ENCODE measurements around the gene NT5C1A. TPM values are rescaled to one million over a fixed set of nuclear protein-coding genes. Genes with fewer than 3 reads are reported as not detected.

Gene NT5C1A
- total RNA-seq, 1 experiment from 2014 or later: not detected

DNA sequence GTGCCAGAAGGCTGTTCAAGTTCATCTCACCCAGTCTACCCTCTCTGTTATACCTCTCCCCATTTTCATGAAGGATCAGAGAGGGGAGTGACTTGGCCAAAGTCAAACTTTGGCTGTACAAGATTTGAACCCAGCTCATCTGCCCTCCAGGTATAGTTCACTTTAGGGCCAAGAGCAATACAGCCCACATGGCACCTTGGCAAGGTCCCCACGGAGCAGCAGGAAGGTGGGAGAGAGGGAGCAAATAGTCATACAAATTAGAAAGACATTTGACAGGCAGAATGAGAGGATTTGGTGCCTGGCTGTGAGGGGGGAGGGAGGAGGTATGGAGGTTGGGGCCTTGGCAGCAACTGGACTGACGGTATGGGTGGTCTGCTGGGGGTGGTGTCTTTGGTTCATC lies 18.3 kb upstream of the NT5C1A start:
- DNase-seq (ENCODE audit: extremely low read depth, low read depth): no peak

DNA sequence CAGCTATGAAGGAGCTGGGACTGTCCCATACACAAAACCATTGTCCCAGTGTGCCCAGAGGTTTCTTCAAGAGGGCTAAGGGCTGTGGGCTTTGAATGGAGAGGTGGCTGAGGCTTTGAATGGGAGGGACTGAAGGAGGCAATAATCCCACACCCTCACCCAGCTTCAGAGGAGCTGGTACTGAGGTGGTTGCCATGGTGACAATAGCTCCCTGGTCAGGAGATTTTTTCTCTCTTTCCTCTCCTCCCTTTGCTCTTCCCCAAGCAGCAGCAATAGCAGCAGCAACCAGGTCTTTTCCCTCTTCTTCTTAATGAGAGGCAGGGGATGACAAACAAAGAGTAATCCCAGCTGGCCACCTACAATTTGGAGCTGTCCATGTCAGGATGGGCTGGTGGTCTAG lies 17.7 kb upstream of the NT5C1A start:
- no peak for DNase-seq (ENCODE audit: extremely low read depth, low read depth)

DNA sequence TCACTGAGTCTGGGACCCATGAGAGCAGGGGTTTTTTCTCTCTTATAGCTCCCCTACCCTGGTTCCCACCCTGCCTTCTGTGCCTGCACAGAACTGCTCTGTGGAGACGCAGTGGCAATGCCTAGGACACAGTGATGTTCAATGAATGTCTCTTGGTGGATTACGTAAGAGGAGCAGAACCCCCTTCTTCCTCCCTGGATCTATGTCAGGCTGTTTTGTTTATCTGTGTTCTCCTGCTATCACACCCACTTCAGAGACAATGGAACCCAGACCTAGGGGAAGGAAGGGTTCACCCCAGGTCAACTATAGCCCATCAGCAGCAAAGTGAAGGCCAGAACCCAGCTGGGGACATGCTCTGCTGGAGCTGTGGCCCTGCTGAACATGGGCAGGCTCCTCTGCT lies 17.3 kb upstream of the NT5C1A start:
- DNase-seq (ENCODE audit: extremely low read depth, low read depth): no peak

DNA sequence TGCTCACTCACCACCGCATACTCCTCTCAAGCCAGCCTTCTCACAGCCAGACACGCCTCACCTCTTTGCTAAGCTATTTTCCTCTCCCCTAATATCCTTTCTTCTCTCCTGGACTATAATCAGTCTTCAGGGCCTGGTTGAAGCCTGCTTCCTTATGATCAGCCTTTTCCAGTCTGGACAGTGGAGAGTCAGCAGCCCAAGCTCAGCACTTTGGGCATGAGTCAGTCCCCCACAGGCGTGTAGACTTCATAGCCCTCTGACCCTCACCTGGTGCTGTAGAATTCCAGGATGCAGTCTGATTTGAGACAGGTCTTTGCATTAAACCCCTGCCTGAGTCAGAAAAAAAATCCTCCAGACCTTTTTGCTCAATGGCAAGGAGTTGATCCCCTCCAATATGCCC lies 16.8 kb upstream of the NT5C1A start:
- no peak for DNase-seq (ENCODE audit: extremely low read depth, low read depth)

DNA sequence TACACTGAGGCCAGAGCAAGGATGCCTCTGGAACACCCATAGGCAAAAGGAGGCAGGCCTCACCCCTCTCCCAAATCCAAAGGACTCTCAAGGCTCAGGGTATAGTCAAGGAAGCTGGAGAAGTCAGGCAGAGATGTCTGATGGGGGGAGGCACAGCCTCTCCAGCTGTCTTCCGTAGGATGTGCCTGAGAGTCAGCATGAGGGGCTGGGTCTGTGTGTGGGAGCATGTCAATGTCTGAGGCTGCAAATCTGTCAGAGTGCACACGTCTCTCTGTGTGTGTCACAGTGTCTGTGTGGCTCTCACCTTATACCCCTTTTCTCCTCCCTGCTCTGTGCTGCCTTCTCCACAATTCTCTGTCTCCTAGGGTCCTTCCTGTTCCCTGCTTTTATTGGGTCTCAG lies 15.3 kb upstream of the NT5C1A start:
- DNase-seq (ENCODE audit: extremely low read depth, low read depth): no peak

DNA sequence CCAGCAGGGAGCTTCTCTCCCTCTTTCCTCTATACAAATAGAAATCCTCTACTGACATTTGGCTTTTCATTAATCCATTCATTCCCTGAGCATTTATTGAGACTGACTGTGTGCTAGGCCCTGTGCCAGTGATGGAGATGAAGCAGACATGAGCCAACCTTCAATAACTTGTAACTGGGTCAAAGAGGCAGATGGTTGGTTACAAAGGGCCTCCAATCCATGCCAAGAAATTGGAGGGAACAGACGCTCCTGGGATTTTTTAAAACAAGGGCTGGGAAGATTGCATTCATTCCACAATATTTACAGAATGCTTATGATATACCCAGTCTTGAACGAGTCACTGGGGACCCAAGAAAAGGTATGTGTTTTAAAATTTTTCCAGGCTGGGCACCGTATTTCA lies 13.2 kb upstream of the NT5C1A start:
- no peak for DNase-seq (ENCODE audit: extremely low read depth, low read depth)

DNA sequence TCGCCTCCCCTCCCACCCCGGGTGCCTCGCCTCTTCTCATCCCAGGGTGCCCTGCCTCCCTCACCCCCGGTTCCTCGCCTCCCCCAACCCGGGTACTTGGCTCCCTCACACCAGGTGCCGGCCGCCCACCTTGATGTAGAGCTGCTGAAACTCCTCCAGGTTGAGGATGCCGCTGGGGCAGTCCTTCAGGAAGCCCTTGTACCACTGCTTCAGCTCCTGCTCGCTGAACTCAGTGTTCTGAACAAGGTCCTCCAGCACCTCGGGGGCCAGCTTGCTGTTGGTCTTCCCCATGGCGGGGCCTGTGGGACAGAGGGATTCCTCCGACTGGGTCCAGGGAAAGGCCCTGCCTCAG lies 12.4 kb upstream of the NT5C1A start:
- no peak for DNase-seq (ENCODE audit: extremely low read depth, low read depth)

DNA sequence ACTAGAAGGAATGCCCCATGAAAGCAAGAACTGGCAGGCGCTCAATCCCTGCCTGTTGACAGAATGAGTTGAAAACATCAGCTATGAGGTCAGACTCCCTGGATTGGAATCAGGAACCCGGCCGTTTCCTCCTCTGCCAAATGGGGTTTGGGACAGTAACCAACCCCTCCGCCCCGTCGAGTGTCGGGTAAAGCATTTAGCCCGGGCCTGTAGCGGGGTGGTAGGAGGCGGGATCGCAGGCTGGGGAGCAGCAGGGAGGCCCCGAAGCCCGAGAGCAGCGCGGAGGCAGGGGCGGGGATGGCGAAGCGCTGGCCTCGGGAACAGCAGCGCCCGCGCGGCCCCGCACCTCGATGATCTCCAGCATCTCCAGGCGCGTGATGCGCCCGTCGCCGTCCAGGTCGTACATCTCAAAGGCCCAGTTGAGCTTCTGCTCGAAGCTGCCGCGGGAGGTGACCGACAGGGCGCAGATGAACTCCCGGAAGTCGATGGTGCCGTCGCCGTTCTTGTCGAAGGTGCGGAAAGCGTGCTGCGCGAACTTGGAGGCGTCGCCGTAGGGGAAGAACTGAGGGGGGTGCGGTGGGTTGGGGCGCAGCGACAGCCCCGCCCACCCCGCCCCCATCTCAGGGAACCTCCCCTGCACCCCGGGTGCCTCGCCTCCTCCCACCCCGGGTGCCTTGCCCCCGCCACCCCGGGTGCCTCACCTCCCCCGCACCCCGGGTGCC lies 11.8 kb upstream of the NT5C1A start:
- no peak for DNase-seq (ENCODE audit: extremely low read depth, low read depth)

DNA sequence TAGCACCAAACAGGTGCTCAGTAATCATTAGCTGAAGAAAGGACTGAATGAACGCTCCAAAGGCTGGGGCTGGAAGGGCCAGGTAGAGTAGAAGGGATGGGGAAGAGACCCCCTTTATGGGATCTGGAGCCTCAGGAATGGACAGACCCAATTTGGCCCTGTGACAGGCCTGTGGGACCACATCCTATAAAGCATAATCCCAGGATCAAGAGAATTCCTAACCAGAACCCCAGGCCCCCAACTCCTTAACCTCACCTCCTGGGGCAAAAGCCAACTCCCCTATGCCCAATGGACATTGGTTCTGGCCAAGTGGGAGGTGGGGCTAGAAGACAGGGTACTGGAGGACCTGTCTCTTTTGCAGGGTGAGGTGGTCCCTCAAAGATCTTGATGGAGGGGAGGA lies 10.1 kb upstream of the NT5C1A start:
- DNase-seq (ENCODE audit: extremely low read depth, low read depth): no peak

DNA sequence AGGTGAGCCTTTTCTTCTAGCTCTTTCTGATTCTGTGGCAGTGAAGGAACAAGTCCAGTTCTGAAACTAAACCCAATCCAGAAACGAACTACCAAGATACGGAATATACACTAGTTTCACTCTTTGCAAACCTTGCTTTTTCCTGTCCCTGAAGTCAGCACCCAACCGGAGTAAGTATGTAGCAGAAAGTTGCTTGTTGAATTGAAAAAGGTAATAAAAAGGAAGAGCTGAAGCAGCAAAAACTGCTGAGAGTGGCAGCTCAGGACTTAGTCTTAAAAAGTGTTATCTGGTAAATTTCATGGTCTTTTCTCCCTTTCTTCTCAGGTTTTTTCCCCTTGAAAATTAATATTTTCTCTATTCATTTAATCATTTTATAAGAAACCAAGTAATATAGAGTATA lies 9.4 kb upstream of the NT5C1A start:
- no peak for DNase-seq (ENCODE audit: extremely low read depth, low read depth)

DNA sequence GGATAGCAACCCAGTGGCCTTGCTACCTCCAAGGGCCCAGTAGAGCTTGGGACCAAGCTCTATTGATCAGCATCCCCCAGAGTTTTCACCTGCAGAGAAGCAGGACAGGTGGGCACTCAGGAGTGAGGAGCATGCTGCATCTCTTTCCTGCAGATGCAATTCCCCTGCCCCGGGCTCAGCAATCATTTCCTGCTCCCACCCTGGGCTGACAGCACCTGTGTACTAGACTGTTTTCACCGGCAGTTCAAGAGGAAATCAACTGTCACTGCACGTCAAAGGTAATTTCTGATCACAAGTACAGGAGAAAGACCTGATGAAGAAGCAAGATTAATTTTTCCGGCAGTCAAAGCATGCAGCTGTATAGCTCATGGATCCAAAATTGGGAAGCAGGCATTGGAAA lies 8.8 kb upstream of the NT5C1A start:
- DNase-seq (ENCODE audit: extremely low read depth, low read depth): no peak

DNA sequence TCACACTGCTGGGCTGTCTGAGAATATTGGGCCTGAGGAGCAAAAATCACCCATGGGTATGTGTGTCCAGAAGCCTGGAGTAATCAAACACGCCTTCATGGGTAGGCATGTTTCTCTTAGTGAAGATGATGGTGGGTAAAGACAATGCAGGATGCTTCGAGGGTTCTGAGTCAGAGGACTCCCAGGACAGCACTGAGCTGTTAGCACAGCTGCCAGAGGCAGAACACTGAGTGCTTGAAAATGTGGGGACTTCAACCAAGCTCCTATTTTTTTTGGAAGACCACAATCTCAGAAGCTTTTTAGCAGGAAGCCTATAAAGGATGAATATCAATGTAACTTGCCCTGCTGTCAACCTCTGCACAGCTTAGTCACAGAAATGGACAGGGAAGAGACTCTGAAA lies 7.9 kb upstream of the NT5C1A start:
- DNase-seq (ENCODE audit: extremely low read depth, low read depth): no peak

DNA sequence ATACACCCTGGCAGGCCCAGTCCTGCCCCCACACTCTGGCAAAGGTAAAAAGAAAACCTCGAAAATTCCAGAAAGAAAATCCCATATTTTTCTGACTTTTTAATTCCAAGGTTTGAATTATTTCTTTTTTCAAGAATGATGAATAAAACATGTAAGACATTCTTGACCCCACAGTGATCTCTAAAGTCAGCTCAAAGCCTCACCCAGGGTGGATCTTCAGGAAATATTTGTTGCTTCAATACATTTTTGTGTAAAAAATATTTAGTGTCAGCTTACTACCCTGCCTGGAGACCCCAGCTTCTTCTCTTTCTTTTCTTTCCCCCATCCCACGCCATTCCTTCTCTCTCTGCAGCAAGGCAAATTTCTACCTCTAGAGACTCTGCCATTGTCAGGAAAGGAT lies 7.0 kb upstream of the NT5C1A start:
- DNase-seq (ENCODE audit: extremely low read depth, low read depth): no peak

DNA sequence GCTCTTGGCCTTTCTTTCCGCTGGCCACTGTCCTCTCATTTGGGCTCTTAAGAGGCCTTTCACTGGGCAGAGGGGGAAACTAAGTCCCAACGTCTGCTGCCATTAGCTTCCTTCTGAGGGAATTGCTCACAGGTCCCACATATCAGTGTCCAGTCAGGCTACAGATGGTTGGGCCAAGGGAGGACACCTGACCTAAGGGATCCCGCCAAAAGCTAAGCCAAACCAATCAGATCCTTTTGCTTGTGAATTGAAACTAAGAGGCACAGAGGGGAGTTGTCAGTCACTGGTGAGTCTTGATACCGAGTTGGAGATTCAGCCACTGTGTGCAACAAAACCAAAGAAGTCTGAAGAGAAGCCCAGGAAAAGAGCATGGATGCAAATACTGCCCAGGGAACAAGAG lies 5.7 kb upstream of the NT5C1A start:
- no peak for DNase-seq (ENCODE audit: extremely low read depth, low read depth)

DNA sequence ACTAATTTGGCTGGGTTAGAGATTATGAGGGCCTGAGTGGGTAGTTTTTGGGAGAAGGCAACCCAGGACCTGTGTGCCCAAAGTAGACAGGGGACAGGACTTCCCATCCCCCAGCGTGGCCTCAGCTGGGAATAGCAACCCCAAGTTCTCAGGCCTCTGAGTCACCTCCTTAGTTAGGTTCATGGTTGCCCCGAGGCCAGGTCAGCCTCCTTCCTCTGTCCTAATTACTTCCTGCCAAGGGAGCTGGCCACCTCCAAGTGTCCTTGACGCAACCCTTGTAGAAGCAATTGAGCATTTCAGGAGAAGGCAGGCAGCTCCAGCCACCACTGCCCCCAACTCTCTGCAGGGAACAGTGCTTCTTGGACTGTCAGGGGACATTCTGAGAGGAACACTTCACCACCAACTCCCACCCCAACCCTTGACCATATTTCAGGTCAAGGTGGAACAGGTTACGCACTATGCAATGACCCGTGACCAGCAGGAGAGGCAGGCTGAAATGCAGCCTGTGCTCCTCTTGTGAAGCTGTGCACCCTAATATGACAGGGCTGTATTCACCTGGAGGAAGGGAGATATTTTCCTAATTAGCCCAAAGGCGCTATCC lies 5.1 kb upstream of the NT5C1A start:
- DNase-seq (ENCODE audit: extremely low read depth, low read depth): no peak

DNA sequence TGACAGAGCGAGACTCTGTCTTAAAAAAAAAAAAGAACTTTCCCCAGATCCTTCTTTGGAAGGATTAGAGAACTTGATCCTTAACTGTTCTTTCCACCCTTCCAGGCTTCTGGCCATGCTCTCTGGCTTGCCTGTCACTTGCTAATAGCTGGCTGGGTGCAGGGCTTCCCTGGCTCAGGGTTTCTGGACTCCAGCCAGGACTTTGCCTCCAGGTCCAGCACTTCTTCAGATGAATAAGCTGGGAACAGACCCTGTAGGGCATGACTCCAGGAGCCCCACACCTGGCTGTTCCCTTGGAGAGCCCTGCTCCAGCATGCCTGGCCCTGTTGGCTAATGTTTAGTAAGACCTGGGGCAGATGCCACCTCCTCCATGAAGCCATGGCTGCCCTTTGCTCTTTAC lies 3.3 kb upstream of the NT5C1A start:
- DNase-seq (ENCODE audit: extremely low read depth, low read depth): no peak

DNA sequence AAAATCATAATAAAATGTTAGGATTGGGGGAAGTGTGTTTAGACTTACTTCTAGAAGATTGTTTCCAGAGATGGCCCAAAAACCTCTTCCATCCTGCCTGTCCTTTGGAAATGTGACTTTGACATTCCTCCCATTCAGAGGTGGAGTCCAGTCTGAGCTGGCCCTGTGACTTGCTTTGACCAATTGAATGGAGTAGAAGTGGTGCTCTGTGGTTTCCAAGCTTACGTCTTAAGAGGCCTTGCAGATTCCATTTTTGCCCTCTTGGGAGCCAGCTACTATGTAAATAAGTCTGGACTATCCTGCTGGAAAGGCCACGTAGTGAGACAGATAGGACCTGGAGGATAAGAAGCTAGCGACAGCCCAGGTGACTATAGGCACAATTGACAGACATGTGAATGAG lies 1.3 kb upstream of the NT5C1A start:
- DNase-seq (ENCODE audit: extremely low read depth, low read depth): no peak

DNA sequence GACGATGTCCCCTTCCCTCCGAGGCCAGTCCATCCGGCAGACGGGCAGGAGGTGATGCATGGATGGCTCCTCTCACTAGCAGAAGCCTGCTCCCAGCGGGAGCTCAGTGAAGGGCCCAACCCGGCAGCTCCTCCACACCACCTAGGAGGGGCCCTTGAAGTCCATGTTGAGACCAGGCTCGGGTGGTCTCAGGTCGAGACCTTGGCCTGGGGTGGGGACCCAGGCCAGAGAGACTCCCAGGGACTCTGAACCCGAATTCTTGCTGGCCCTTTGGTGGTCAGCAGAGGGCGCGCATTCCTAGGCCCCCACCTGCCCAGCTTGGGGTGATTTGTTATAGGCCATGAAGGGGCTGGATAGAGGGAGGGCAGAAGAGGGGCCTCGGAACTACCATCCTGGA lies 642 bp upstream of the NT5C1A start:
- DNase-seq (ENCODE audit: extremely low read depth, low read depth): no peak

DNA sequence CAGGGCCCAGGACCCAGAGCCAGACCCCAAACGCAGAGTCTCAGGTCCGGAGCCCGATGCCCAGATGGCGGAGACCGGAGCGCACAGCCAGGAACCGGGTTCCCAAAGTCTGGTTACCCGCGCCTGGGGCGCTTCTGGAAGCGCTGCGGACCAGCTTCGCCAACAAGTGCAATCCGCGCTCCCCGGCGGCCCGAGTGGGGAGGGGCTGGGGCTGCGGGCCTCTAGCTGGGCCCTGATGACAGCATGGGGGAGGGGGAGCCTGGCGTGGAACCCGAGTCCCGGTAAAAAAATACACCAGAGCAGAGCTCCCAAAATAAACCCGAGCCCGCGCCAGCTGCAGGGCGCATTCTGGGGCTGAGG lies 494 bp downstream of the NT5C1A start:
- no peak for DNase-seq (ENCODE audit: extremely low read depth, low read depth)

DNA sequence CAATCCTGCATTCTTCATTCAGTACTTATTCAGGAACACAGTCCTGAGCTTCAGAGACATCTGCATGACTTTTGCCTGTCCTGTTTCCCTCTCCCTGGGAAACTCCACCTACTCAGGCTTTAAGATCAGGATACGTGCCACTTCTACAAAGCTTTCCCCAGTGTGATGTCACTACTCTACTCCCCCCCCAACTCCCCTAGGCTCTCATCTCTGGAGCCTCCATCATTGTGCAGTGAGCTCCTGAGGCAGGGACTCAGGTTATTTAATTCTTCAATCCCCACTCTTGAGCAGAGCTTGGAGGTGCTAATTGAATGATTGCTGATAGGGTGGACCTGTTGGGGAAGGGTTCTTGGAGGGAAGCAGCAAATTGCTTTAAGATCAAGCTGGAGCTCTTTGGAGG lies 1.2 kb downstream of the NT5C1A start:
- no peak for DNase-seq (ENCODE audit: extremely low read depth, low read depth)

DNA sequence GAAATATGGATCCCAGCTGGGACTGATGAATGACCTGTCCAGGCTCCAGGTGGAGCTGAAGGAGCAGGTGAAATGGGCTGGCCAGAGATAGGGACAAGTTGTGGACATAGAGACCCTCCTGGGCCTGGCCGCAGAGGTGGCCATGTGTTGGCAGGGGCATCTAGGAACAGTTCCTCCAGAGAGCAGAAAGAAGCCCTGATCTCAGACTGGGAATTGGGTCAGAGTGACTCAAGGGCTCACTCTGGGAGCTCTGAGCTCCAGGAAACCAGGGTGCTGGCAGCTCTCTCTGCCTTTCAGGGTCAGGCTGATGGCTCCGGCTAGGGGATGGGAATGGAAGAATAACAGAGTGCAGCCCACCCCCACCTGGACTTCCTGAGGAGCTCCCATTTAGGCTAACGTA lies 3.0 kb downstream of the NT5C1A start:
- no peak for DNase-seq (ENCODE audit: extremely low read depth, low read depth)

DNA sequence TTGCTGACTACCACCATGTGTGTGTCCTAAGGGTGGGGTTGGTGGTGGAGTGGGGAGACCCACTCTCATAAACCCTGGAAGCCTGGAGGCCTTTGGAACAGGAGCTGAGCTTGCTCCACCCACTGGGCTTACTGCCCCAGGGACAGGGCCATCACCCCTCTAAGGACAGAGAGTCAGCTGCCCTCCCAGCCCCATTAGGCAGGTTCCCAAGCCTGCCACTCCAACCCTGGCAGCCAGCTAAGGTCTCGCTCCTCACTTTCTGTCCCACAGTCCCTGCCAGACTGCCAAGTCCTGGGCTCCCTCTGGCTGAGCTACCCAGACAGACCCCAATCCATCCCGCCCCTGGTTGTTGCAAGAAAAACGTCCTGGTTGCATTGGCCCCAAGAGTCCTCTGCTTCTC lies 3.8 kb downstream of the NT5C1A start:
- DNase-seq (ENCODE audit: extremely low read depth, low read depth): no peak

DNA sequence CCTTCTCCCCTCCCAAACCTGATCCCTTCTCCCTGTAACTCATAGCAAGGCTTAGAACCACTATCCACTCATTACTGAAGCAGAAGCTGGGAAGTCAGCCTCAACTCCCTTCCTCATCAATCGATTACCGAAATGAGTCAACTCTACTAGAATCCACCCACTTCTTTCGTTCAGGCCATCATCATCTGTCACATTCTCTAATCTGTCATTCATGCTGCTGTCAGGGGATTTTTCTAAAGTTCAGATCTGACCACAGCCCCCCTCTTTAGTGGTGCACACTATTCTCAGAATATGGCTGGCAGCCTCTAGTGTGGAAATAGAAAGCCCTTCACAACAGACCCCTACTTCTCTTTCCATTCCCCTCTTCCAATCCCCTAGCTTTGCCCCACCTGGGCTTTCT lies 5.1 kb downstream of the NT5C1A start:
- no peak for DNase-seq (ENCODE audit: extremely low read depth, low read depth)
